DOHH2 (cell line): Measurements from ENCODE around the gene HSPA9.

Experiments
- EZH2phosphoT487 ChIP-seq: fragments of 200-600 bp; sonication (generic); IDR thresholded peaks from 2 replicates; pipeline ENCODE4 v1.6.1; 2017; ENCODE audit warnings: borderline replicate concordance, mild to moderate bottlenecking, antibody characterized with exemption, low read length, moderate library complexity, mixed read lengths
- TF ChIP-seq, protein P1 (sequence below): fragments of 200-600 bp; sonication (generic); IDR thresholded peaks from one replicate; pipeline ENCODE4 v1.5.1; 2014; ENCODE audit warnings: antibody characterized with exemption, mild to moderate bottlenecking, low read depth, low read length; ENCODE audit not compliant: poor library complexity, severe bottlenecking

DNA sequence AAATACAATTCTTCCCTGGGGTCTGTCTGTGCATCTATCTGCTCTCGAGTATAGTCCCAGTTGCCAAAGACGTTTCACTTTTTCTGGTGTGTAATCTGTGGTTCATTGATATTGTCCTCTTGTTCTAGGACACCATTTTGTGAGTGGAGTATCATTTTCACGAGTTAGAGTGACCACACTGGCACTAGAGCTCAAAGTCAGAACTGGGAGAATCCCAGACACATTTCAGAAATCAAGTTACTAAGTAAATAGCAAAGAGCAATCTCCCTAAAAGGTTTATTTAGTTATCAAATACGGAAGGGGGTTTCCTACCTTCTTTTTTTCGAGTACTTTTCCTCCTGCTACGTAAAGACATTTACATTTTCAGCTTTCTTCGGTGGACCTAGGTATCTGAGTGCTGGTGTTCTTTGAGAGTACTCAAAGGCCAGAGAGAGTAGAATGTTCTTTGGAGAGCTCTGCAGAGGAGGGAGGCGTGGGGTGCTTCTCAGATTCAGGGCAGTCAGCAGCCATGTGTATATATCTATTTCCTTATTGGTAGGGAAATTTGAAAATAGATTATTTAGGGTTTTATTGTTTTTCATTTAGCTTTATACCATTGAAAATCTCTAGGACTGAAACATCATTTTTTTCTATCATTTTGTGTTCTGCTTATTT lies 8.9 kb upstream of the HSPA9 start:
- TF ChIP-seq, protein P1, sequence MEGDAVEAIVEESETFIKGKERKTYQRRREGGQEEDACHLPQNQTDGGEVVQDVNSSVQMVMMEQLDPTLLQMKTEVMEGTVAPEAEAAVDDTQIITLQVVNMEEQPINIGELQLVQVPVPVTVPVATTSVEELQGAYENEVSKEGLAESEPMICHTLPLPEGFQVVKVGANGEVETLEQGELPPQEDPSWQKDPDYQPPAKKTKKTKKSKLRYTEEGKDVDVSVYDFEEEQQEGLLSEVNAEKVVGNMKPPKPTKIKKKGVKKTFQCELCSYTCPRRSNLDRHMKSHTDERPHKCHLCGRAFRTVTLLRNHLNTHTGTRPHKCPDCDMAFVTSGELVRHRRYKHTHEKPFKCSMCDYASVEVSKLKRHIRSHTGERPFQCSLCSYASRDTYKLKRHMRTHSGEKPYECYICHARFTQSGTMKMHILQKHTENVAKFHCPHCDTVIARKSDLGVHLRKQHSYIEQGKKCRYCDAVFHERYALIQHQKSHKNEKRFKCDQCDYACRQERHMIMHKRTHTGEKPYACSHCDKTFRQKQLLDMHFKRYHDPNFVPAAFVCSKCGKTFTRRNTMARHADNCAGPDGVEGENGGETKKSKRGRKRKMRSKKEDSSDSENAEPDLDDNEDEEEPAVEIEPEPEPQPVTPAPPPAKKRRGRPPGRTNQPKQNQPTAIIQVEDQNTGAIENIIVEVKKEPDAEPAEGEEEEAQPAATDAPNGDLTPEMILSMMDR = no peak
- no peak for TF ChIP-seq EZH2phosphoT487
